Measurements from ENCODE around the gene CD164L2.

The CD164L2 gene

DNA sequence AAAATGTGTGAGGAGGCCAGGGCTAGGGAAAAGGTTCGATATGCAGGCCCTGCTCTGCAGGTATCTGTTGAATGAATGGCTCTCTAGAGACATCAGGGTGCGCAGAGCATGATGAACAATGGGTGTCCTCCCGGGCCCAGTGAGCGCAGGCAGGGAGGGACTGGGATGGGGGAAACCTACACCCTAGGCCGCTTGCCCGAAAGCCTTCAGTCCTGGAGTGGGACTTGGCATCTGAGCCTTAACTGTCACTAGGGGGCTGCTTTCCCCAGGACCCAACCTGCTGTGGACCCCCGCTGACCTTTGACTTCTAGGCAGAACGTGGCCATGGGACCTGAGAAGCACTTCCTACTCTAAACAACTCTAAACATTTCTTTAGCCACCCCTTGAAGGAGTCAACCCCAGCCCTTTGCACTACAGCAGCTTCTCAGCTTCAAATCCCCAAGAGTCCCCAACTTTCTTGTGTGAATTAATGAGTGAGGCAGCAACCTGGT lies 15.9 kb downstream of the CD164L2 start:
- Mint-ChIP-seq H3K36me3 (no peaks in the 10 kb centered on the region), H3K4me1 (peaks cover 37% of the 10 kb centered on the region), H3K27me3 (no peaks in the 10 kb centered on the region), H3K9me3 (no peaks in the 10 kb centered on the region), H3K27ac (no peak overlapping the region), H3K4me3 (peak overlapping the region; percentile 82)
- DNase-seq (ENCODE audit: low spot score in 2 of 2) (no peak), ATAC-seq (ENCODE audit: low read depth) (no peak)

DNA sequence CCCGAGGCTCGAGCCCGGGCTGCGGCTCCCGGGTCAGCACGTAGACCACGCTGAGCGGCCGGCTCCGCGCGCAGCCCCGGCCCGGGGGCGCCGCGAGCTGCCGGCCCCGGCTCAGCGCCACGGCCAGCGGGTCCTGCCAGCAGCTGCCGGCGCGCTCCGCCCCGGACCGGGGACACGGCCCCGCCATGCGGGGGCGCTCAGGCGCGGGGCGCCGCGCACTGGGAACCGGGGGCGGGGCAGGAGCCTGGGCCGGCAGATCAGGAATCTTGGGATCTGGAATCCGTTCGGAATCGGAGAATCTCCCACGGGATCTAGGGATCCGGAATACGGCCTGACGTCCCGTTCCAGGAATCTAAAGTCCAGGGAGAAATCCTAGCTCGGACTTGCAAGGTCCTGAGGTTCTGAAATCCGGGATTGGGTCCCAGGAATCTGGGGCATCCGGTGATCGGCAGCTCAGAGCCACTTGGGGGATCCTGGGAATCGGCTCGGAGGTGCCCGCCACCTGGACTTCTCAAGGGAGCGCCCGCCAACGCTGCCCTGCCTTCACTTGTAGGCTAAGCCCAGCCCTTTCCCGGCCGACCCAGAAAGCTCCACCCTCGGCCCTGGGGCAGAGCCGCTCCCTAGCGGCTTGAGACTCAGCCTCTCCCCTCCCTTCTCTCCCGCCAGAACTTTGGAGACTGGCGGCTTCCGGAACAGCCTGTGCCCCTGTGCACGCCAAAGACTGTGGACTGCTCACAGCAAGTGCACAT lies 16.5 kb downstream of the CD164L2 start, which contains the start of gene MAP3K6:
MAP3K6 (minus strand) TSS at position 551 of the 749 bp plus-strand sequence; CDS start at position 187, 364 bp downstream.
- H3K9me3 Mint-ChIP-seq = no peaks in the 10 kb centered on the region
- ATAC-seq (ENCODE audit: low read depth) (peak; percentile 41), DNase-seq (ENCODE audit: low spot score in 2 of 2) (peak in 1 of 2 donors; percentile 54)
- peak within 1 kb of the TSS; percentile 52 for H3K27ac Mint-ChIP-seq
- no peaks in the 10 kb centered on the region for H3K36me3 Mint-ChIP-seq
- H3K27me3 Mint-ChIP-seq = no peaks in the 10 kb centered on the region
- H3K4me1 Mint-ChIP-seq = peaks cover 33% of the 10 kb centered on the region
- H3K4me3 Mint-ChIP-seq = peak within 1 kb of the TSS; percentile 91

DNA sequence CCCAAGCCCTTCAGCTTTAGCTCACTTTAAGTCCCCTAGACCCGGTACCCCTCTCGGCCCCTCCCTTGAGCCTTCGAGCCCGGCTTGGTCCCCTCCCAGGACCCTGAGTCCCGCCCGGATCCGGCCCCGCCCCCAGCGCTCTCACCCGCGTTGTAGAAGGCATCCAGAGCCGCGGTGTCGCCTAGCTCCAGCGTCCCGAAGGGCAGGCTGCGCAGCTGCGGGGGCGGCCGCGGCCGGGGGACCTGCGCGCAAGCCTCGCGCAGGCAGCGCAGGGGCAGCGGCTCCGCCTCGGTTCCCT lies 17.1 kb downstream of the CD164L2 start:
- peaks cover 31% of the 10 kb centered on the region for H3K4me1 Mint-ChIP-seq
- no peaks in the 10 kb centered on the region for H3K36me3 Mint-ChIP-seq
- ATAC-seq (ENCODE audit: low read depth) (peak; percentile 31), DNase-seq (ENCODE audit: low spot score in 2 of 2) (peak in 1 of 2 donors; percentile 64)
- no peaks in the 10 kb centered on the region for H3K9me3 Mint-ChIP-seq
- peak overlapping the region; percentile 91 for H3K4me3 Mint-ChIP-seq
- peak overlapping the region; percentile 52 for H3K27ac Mint-ChIP-seq
- H3K27me3 Mint-ChIP-seq = no peaks in the 10 kb centered on the region

DNA sequence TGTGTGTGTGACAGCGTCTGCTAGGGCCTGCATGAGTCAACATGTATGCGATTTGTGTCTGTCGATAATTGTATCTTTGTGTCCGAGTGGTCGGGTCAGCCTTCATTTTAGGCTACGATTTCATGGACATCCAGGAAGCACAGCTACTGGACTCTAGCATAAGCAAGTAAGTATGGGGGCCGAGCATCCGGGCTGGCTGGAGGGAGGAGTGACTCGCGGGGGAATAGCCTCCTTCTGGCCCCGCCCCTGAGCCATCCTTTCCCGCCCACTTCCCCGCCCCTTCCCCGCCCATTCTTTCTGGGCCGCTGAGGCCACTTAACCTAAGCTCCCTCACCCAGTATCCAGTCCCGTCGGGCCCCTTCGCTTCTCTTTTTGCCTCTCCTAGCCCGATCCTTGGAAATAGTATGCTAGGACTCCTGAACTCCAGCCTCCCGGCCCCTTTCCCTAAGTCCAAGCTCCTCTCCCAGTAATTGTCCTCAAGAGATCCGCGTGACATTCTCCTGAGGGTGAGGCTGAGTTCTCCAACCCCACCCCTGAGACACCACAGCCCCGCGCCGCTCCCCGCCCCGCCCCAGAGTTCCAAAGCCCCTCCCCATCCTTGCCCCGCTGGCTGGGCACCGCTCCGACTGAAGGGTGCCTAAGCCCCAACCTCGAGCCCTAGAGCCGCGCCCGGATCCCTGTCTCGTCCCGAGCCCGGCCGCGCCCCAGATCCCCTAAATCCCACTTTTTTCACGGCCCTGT lies 17.6 kb downstream of the CD164L2 start:
- ATAC-seq (ENCODE audit: low read depth) (peak; percentile 65), DNase-seq (ENCODE audit: low spot score in 2 of 2) (peak; percentile 63 to 66)
- no peaks in the 10 kb centered on the region for H3K36me3 Mint-ChIP-seq
- H3K27me3 Mint-ChIP-seq = no peaks in the 10 kb centered on the region
- peak overlapping the region; percentile 52 for H3K27ac Mint-ChIP-seq
- H3K4me3 Mint-ChIP-seq = peak overlapping the region; percentile 91
- no peaks in the 10 kb centered on the region for H3K9me3 Mint-ChIP-seq
- H3K4me1 Mint-ChIP-seq = peaks cover 33% of the 10 kb centered on the region

DNA sequence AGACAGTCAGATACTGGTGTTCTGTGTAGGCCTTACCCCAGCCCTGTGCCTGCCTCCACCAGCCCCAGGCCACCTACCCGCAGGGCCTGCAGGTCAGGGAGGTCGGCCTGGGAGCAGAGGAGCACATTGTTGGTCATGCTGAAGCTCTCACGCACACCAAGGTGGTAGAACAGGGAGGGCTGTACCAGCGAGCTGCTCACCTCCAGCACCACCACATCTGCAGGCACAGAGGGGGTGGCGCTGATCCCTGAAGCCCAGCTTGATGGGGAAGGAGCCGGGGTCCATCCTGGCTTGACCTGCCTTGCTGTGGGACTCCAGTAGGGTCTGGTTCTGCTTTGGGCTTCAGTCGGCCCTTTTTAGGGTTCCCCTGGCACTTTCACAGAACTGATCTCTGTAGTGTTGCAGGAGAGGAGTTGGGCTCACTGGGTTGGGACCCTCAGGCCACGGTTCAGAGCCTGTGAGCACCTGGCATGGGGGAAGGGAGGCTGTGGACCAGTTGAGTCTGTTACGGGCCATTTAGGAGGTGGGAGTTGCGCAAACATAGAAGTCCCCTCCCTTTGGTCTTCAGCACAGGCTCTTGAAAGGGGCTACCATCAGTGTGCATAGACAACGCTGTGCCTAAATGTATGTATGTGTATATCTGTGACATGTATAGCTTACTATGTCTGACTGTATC lies 18.3 kb downstream of the CD164L2 start:
- Mint-ChIP-seq H3K27ac (peak overlapping the region; percentile 48), H3K4me3 (peak overlapping the region; percentile 91), H3K4me1 (peaks cover 37% of the 10 kb centered on the region), H3K9me3 (no peaks in the 10 kb centered on the region), H3K27me3 (no peaks in the 10 kb centered on the region), H3K36me3 (no peaks in the 10 kb centered on the region)
- ATAC-seq (ENCODE audit: low read depth) (no peak), DNase-seq (ENCODE audit: low spot score in 2 of 2) (no peak)

DNA sequence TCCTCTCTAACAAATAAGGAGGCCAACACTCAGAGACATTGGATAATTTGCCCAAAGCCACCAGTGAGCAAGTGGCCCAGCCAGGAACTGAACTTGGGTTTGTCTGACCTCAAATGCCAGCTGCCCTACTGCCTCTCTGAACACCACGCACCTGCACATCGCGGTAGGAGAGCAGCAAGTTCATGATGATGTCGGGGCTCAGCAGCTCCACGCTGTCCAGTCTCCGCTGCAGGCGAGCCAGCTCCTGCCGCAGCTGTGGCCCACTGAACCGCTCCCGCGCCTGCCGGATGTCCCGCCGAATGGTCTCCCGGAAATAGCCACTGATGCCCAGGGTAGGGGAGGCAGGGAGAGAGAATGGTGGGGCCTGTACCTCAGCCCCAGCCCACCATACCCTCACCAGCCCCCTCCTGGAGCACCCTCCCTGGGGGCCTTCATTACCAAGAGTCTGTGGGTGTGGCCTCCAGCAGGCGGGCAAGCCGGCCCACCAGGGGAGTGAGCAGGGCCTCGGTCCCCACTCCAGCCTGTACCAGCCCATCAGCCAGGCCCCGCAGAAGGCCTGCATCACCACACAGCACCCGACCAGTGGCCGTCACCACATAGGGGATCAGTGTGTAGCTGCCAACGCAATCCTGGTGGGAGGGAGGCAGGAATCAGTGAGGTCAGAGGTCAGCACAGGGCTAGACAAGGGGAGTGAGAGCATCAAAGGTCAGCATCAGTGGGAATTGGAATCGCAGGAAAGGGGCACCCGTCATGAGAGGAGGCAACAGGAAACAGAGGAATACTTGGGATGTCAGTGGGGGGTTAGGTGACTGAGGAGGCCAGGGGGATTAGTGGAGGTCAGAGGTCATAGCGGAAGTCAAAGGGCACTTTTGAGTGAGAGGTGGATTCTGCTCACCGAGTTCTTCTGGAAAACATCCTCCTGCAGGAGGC lies 19.1 kb downstream of the CD164L2 start:
- no peaks in the 10 kb centered on the region for H3K9me3 Mint-ChIP-seq
- H3K4me1 Mint-ChIP-seq = peaks cover 37% of the 10 kb centered on the region
- H3K27me3 Mint-ChIP-seq = no peaks in the 10 kb centered on the region
- DNase-seq (ENCODE audit: low spot score in 2 of 2) (no peak), ATAC-seq (ENCODE audit: low read depth) (no peak)
- H3K4me3 Mint-ChIP-seq = peak overlapping the region; percentile 12
- no peaks in the 10 kb centered on the region for H3K36me3 Mint-ChIP-seq
- peak overlapping the region; percentile 48 for H3K27ac Mint-ChIP-seq

DNA sequence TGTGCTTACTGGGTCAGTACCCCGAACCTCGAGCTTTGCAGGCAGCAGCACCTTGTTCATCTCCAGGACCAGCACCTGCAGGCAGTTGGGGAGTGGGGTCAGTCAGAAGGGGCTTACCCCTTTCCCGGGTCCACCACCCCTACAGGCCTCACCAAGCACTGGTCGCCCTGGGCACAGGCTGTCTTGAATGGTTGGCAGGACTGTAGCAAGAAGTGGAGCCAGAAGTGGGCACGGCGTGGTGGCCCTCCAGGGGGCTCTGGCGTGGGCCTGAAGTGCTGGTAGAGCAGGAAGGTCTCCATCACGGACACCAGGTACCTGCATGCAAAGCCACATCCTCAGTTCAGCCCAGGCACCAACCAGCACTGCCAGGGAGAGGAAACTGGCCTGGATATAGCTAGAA lies 21.6 kb downstream of the CD164L2 start:
- no peaks in the 10 kb centered on the region for H3K9me3 Mint-ChIP-seq
- H3K27me3 Mint-ChIP-seq = no peaks in the 10 kb centered on the region
- DNase-seq (ENCODE audit: low spot score in 2 of 2) = no peak

DNA sequence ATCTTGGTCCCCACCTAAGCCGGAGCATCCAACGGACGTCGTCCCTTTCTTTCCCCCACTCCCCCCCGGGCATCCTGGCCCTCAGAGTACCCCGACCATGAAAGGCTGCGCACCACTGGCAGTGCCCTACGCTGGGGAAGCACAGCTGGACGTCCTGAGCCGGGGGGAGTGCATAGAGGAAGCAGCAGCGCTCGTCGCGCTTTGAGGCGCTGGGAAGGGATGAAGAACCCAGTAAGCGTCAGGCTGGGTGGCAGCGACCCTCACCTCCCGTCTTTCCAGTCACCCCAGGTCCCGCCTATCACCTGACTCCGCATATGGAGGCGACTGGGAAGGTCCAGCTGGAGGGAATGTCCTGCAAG lies 22.1 kb downstream of the CD164L2 start:
- DNase-seq (ENCODE audit: low spot score in 2 of 2) (no peak), ATAC-seq (ENCODE audit: low read depth) (no peak)
- Mint-ChIP-seq H3K4me3 (peak overlapping the region; percentile 86), H3K27me3 (no peaks in the 10 kb centered on the region), H3K36me3 (no peaks in the 10 kb centered on the region), H3K27ac (peak overlapping the region; percentile 84), H3K9me3 (no peaks in the 10 kb centered on the region), H3K4me1 (peaks cover 41% of the 10 kb centered on the region)

More for the DNA sequence above, 21.6 kb downstream of the CD164L2 start:
- Mint-ChIP-seq H3K4me3 (peak overlapping the region; percentile 86), H3K36me3 (no peaks in the 10 kb centered on the region), H3K27ac (no peak overlapping the region), H3K4me1 (peaks cover 40% of the 10 kb centered on the region)
- no peak for ATAC-seq (ENCODE audit: low read depth)

DNA sequence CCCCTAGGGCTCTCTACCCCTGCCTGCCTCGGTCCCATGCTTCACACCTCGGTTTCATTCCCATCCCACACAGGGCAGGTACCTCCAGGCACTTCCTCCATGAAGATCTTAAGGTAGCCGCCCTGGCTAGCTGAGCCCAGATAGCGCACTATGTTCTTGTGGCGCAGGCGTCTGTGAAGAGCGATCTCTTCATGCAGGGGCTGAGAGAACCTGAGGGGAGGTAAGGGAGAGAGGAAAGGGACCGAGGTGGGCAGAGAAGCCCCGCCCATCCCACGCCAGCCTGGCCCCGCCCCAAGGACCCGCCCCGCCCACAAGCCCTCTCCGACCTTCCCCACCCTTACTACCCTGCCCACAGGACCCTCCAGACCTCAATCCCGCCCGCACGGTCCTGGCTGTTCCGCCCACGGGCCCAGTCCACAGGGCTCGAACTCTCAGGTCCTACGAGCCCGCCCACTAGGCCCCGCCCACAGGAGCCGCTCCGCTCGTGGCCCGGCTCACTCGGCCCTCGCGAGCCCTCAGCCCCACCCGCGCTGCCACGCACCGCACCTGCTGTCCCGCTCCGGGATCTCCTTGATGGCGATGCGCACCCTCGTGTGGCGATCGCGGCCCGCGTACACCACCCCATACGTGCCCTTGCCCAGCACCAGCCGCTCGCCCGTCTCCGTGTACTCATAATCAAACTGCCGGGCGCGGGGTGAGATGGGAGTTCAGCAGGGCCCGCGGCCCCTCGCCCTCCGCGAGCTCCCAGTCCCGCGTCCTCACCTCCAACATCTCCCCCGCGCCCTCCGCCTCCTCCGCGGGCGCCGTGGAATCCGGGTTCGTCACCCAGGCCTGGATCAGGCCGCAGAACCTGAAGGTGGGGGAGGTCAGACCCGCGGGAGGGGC lies 22.7 kb downstream of the CD164L2 start:
- peaks cover 40% of the 10 kb centered on the region for H3K4me1 Mint-ChIP-seq

DNA sequence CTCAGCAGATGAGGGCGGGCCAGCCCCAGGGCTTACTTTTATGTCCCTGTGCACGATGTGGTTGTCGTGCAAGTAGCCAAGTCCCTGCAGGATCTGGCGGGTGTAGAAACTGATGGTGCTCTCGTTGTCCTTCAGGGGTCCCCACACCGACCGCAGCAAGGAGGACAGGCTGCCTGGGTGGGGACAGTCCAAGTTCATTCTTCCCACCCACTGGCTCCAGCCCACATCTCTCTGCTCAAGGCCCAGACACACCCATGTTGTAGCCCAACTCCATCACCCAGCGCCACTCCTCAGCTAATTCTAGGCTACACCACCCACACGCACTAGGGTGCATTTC lies 23.3 kb downstream of the CD164L2 start:
- H3K36me3 Mint-ChIP-seq = no peaks in the 10 kb centered on the region
- DNase-seq (ENCODE audit: low spot score in 2 of 2) = no peak
- H3K4me1 Mint-ChIP-seq = peaks cover 36% of the 10 kb centered on the region
- H3K4me3 Mint-ChIP-seq = peak overlapping the region; percentile 86
- no peaks in the 10 kb centered on the region for H3K9me3 Mint-ChIP-seq
- ATAC-seq (ENCODE audit: low read depth) = no peak
- H3K27me3 Mint-ChIP-seq = no peaks in the 10 kb centered on the region
- H3K27ac Mint-ChIP-seq = peak overlapping the region; percentile 84

More for the DNA sequence above, 22.7 kb downstream of the CD164L2 start:
- H3K9me3 Mint-ChIP-seq = no peaks in the 10 kb centered on the region
- DNase-seq (ENCODE audit: low spot score in 2 of 2) (peak in 1 of 2 donors; percentile 63), ATAC-seq (ENCODE audit: low read depth) (peak; percentile 33)
- H3K4me3 Mint-ChIP-seq = peak overlapping the region; percentile 86
- no peaks in the 10 kb centered on the region for H3K27me3 Mint-ChIP-seq
- peak overlapping the region; percentile 84 for H3K27ac Mint-ChIP-seq
- no peaks in the 10 kb centered on the region for H3K36me3 Mint-ChIP-seq

DNA sequence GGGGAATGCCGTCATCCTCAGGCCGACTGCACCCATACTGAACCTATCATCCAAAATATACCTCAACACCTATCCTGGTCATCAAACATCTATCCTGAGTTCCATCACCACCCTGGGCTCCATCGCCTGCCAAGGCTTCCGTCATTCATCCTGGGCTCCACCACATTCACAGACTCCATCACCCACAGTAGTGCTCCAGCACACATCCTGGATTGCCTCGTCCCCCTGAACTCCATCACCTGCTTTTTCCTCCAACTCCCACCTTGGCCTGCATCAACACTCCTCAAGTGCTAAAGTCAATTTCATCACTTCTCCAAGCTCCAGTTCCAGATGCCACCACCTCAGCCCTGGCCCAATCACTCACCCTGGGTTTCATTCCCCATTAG lies 24.2 kb downstream of the CD164L2 start:
- peaks cover 29% of the 10 kb centered on the region for H3K4me1 Mint-ChIP-seq
- H3K27ac Mint-ChIP-seq = no peak overlapping the region
- H3K9me3 Mint-ChIP-seq = no peaks in the 10 kb centered on the region
- no peaks in the 10 kb centered on the region for H3K36me3 Mint-ChIP-seq
- H3K27me3 Mint-ChIP-seq = no peaks in the 10 kb centered on the region
- no peak for ATAC-seq (ENCODE audit: low read depth)
- H3K4me3 Mint-ChIP-seq = peak overlapping the region; percentile 33
- DNase-seq (ENCODE audit: low spot score in 2 of 2) = no peak

DNA sequence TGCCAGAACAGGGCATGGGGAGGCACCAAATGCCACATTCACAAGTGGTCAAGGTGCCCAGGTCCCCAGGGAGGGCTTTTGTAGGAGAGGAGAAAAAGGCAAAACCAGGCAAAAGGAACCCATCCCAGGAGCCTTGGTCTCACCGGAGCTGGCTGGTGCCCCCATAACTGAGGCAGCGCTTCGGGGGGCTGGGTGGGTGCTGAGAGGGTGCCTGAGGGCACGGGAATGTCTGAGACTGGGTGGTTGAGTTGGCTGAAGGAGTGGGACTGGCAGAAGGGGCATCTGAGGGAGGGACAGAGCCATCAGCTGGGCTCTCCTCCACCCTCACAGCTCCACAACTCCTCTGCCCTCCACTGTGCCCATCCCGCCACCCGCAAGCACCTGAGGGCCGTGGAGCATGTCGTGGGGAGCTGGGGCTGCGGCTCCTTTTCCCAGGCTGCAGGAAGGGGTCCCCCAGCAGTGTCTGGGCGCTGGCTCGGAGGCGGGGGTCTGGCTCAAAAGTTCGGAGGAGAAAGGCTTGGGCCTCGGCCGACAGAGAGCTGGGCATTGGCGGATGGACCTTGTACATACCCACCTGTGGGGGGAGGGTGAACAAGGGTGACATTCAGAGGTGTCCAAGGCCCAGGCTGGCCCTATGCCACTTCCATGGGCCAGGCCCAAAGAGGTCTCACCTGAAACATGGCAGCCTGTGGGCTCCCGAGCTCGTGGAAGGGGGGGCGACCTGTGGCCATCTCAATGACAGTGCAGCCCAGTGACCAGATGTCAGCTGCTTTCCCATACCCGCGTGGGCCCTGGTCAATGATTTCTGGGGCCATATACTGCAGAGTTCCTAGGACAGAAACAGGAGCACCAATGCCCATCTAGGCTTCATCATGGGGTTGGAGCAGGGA lies 24.9 kb downstream of the CD164L2 start:
- DNase-seq (ENCODE audit: low spot score in 2 of 2) = no peak
- Mint-ChIP-seq H3K27me3 (no peaks in the 10 kb centered on the region), H3K27ac (no peak overlapping the region), H3K9me3 (no peaks in the 10 kb centered on the region), H3K4me1 (peaks cover 29% of the 10 kb centered on the region), H3K4me3 (peak overlapping the region; percentile 79), H3K36me3 (no peaks in the 10 kb centered on the region)
- no peak for ATAC-seq (ENCODE audit: low read depth)

All from memory B cell (primary cell).